GM23338 (cell line): ENCODE measurements around the gene TMEM175. TPM values are rescaled to one million over a fixed set of nuclear protein-coding genes. Genes with fewer than 3 reads are reported as not detected.
"Not testable (repeated sequence)": the region's sequence is repeated elsewhere in the genome, so short reads cannot be mapped to it uniquely, and the experiment has no call there.

Source experiments
- ATAC-seq: fragments of 200-7000 bp; cut with Tn5 transposase; 3 replicates; pipeline ENCODE4 v1.9.1; 2020
- DNase-seq: peaks from one replicate; pipeline ENCODE4 v3.0.0-alpha.2; 2015; ENCODE audit warnings: low spot score
- H2AFZ ChIP-seq: fragments of 200-600 bp; sonication (generic); 2 replicates; pipeline ENCODE4 v1.8.0; 2016; ENCODE audit warnings: antibody characterized with exemption, mild to moderate bottlenecking, moderate library complexity
- H3F3A ChIP-seq: fragments of 200-600 bp; sonication (generic); replicated peaks from 2 replicates; pipeline ENCODE4 v1.8.0; 2017; ENCODE audit warnings: antibody characterized with exemption, mixed run types, low read depth
- H3K27ac ChIP-seq: fragments of 200-600 bp; sonication (generic); 2 replicates; pipeline ENCODE4 v1.6.1; 2016; ENCODE audit warnings: low read depth
- H3K27me3 ChIP-seq: fragments of 200-600 bp; sonication (generic); 2 replicates; pipeline ENCODE4 v1.8.0; 2016; ENCODE audit warnings: mild to moderate bottlenecking, mixed run types, moderate library complexity; ENCODE audit not compliant: insufficient read depth
- H3K36me3 ChIP-seq: fragments of 200-600 bp; sonication (generic); 2 replicates; pipeline ENCODE4 v1.8.0; 2016; ENCODE audit warnings: mild to moderate bottlenecking; ENCODE audit not compliant: insufficient read depth
- H3K4me1 ChIP-seq: fragments of 200-600 bp; sonication (generic); 2 replicates; pipeline ENCODE4 v1.8.0; 2016; ENCODE audit warnings: mild to moderate bottlenecking, moderate library complexity; ENCODE audit not compliant: insufficient read depth
- H3K4me2 ChIP-seq: fragments of 200-600 bp; sonication (generic); 2 replicates; pipeline ENCODE4 v1.7.1; 2017; ENCODE audit warnings: mixed run types
- H3K4me3 ChIP-seq: fragments of 200-600 bp; sonication (generic); 2 replicates; pipeline ENCODE4 v1.6.1; 2016; ENCODE audit warnings: mixed run types
- H3K79me2 ChIP-seq: fragments of 200-600 bp; sonication (generic); replicated peaks from 2 replicates; pipeline ENCODE4 v1.8.0; 2017; ENCODE audit warnings: mild to moderate bottlenecking; ENCODE audit not compliant: insufficient read depth
- H3K9me2 ChIP-seq: fragments of 200-600 bp; sonication (generic); 2 replicates; pipeline ENCODE4 v1.8.0; 2017; ENCODE audit not compliant: insufficient read depth
- H4K20me1 ChIP-seq: fragments of 200-600 bp; sonication (generic); replicated peaks from 2 replicates; pipeline ENCODE4 v1.8.0; 2017; ENCODE audit warnings: mild to moderate bottlenecking; ENCODE audit not compliant: insufficient read depth
- H3K27ac Mint-ChIP-seq: 2 replicates; pipeline ENCODE4 v1.8.0; 2020; ENCODE audit warnings: inconsistent platforms, mild to moderate bottlenecking, moderate library complexity, mixed read lengths
- H3K27me3 Mint-ChIP-seq: 3 replicates; pipeline ENCODE4 v1.8.0; 2022; ENCODE audit warnings: low read depth, mild to moderate bottlenecking, moderate library complexity, mixed read lengths, inconsistent platforms; ENCODE audit not compliant: insufficient read depth, poor library complexity
- H3K36me3 Mint-ChIP-seq: 3 replicates; pipeline ENCODE4 v1.8.0; 2021; ENCODE audit warnings: low read depth, mild to moderate bottlenecking, inconsistent platforms, moderate library complexity, mixed read lengths
- H3K4me1 Mint-ChIP-seq: 3 replicates; pipeline ENCODE4 v1.8.0; 2020; ENCODE audit warnings: mild to moderate bottlenecking, inconsistent platforms, mixed read lengths
- H3K4me3 Mint-ChIP-seq: 3 replicates; pipeline ENCODE4 v1.8.0; 2021; ENCODE audit warnings: moderate library complexity, mild to moderate bottlenecking, inconsistent platforms, mixed read lengths
- H3K9me3 Mint-ChIP-seq: 3 replicates; pipeline ENCODE4 v1.8.0; 2020; ENCODE audit warnings: moderate library complexity, mild to moderate bottlenecking, inconsistent platforms, mixed read lengths
- CTCF ChIP-seq, 2 experiments: fragments of 200-600 bp in 1 of 2; sonication (generic) in 1 of 2; conservative IDR thresholded peaks; 2 replicates each; pipeline versions ENCODE4 v1.5.1 to v1.6.1; 2016 to 2017; ENCODE audit warnings: antibody characterized with exemption in 2 of 2, low read depth in 2 of 2, mild to moderate bottlenecking in 2 of 2, moderate library complexity in 1 of 2
- EZH2 ChIP-seq: fragments of 200-600 bp; sonication (generic); IDR thresholded peaks from one replicate; pipeline ENCODE4 v1.8.0; 2017; ENCODE audit warnings: antibody characterized with exemption, mild to moderate bottlenecking, low read depth; ENCODE audit not compliant: unreplicated experiment
- EZH2phosphoT487 ChIP-seq: fragments of 200-600 bp; sonication (generic); IDR thresholded peaks from one replicate; pipeline ENCODE4 v1.8.1; 2018; ENCODE audit warnings: antibody characterized with exemption; ENCODE audit not compliant: unreplicated experiment
- NANOG ChIP-seq: IDR thresholded peaks from 2 replicates; pipeline ENCODE4 v1.6.1; 2016; ENCODE audit warnings: antibody characterized with exemption, borderline replicate concordance
- polyA plus RNA-seq: library from polyadenylated mRNA; unstranded; fragments of >200 nt; fragmentation: Nextera tagmentation; extraction: Ambion mirVana; gene quantifications from 2 replicates; pipeline ENCODE4 v1.2.1, GENCODE V29; 2016
- total RNA-seq: library from RNA; depleted of rRNA; stranded (reverse); fragments of >200 nt; shearing (Covaris generic); gene quantifications from 2 replicates; pipeline ENCODE4 v1.2.3, GENCODE V29; 2014

The TMEM175 gene
- total and polyA plus RNA-seq, 2 experiments from 2014 or later = 8.0 to 11.4 TPM

- H3K27ac Mint-ChIP-seq = peak overlapping the region; percentile 51; the same call in 1 of the 2 replicates
- Histone ChIP-seq H3K27ac (peak overlapping the region; percentile 78; the same call in 1 of the 2 replicates), H3K4me3 (peak overlapping the region; percentile 96), H2AFZ (peak overlapping the region; percentile 100), H4K20me1 (peaks cover 17% of the 10 kb centered on the region), H3K36me3 (no peaks in the 10 kb centered on the region), H3K4me1 (no peaks in the 10 kb centered on the region; the same call in 1 of the 2 replicates), H3K27me3 (no peaks in the 10 kb centered on the region), H3F3A (no peaks in the 10 kb centered on the region), H3K79me2 (peaks cover 41% of the 10 kb centered on the region), H3K4me2 (peak overlapping the region; percentile 99), H3K9me2 (no peaks in the 10 kb centered on the region)
- H3K4me3 Mint-ChIP-seq = peak overlapping the region; percentile 92
- peaks cover 7% of the 10 kb centered on the region for H3K4me1 Mint-ChIP-seq
- H3K27me3 Mint-ChIP-seq = peaks cover 10% of the 10 kb centered on the region
- no peaks in the 10 kb centered on the region for H3K9me3 Mint-ChIP-seq
- DNase-seq (no peak), ATAC-seq (peak; percentile 24)
- no peaks in the 10 kb centered on the region for H3K36me3 Mint-ChIP-seq
- no peak for TF ChIP-seq EZH2phosphoT487
- peak in 1 of 2 experiments; percentile 23; a peak in 1 of 4 replicates for TF ChIP-seq CTCF (conservative IDR thresholded peaks at IDR 0.05; ENCODE audit: low read depth in 2 of 2)
Observed at GRCh38 chr4:932713-933070, 432 bp downstream of the TMEM175 start.

GRCh38 chr4:939508-939907 is 7.2 kb downstream of the TMEM175 start:
- H3K27ac Mint-ChIP-seq, H3K4me1 Mint-ChIP-seq, H3K36me3 ChIP-seq, H3K9me2 ChIP-seq, H2AFZ ChIP-seq, H3K27me3 ChIP-seq, ATAC-seq, H3K79me2 ChIP-seq, H3K27me3 Mint-ChIP-seq, DNase-seq, H4K20me1 ChIP-seq, H3K4me3 Mint-ChIP-seq, H3K4me2 ChIP-seq, H3K9me3 Mint-ChIP-seq, H3F3A ChIP-seq, H3K36me3 Mint-ChIP-seq, H3K4me1 ChIP-seq, H3K4me3 ChIP-seq, H3K27ac ChIP-seq: not testable (repeated sequence)

GRCh38 chr4:945274-946102 is 13.2 kb downstream of the TMEM175 start:
- Histone ChIP-seq H3K4me3 (no peak overlapping the region), H3F3A (no peaks in the 10 kb centered on the region), H3K27ac (no peak overlapping the region), H3K4me2 (peak overlapping the region; percentile 48; the same call in 1 of the 2 replicates), H3K36me3 (no peaks in the 10 kb centered on the region), H4K20me1 (no peaks in the 10 kb centered on the region), H3K27me3 (no peaks in the 10 kb centered on the region), H3K9me2 (no peaks in the 10 kb centered on the region), H2AFZ (0 out of 2 replicates have a peak overlapping the region, but pooled peaks have one; percentile 23), H3K79me2 (no peaks in the 10 kb centered on the region), H3K4me1 (0 out of 2 replicates have a peak, but pooled peaks cover 4% of the 10 kb centered on the region)
- Mint-ChIP-seq H3K36me3 (no peaks in the 10 kb centered on the region), H3K27me3 (peaks cover 8% of the 10 kb centered on the region), H3K4me1 (peaks cover 12% of the 10 kb centered on the region), H3K4me3 (peak overlapping the region; percentile 52), H3K27ac (no peak overlapping the region), H3K9me3 (no peaks in the 10 kb centered on the region)
- no peak for DNase-seq
- peak; percentile 53 for ATAC-seq
- TF ChIP-seq NANOG = no peak
- TF ChIP-seq CTCF (conservative IDR thresholded peaks at IDR 0.05; ENCODE audit: low read depth in 2 of 2) = no peak
- TF ChIP-seq EZH2 = no peak
